GM12874 (cell line): Measurements from ENCODE around the gene ATP11C.

Experiments
- CTCF ChIP-seq: IDR thresholded peaks from 2 replicates; pipeline ENCODE4 v1.5.1; 2011; ENCODE audit warnings: low read depth, mild to moderate bottlenecking, control low read depth, low read length, moderate library complexity; ENCODE audit not compliant: insufficient read depth

ATP11C gene

GRCh38 chrX:139762400-139763183, 170.3 kb downstream of the ATP11C start:
- no peak for TF ChIP-seq CTCF

DNA sequence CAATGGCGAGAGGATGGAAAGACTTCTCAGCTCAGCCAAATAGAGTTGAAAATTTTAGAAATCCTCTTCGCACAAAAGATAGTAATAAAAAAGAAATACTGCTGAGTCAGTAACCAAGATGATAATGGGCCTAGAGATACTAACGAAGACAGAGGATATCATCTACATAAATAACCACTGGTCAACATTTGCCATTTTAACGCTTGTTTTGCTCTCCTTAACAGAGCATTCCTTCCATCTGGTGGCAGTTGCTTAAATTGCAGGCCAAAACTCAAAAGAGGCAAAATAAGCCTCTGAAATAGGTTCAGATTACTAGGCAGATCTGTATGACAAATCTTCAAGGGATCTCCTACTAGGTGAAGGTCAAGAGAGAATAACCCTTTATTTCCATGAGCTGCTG, 173.2 kb downstream of the ATP11C start:
- peak; percentile 21; the same call in 1 of the 2 replicates for TF ChIP-seq CTCF

- TF ChIP-seq CTCF = no peak
Observed at GRCh38 chrX:139758809-139759208, 174.0 kb downstream of the ATP11C start.

GRCh38 chrX:139758250-139758649, 174.6 kb downstream of the ATP11C start:
- TF ChIP-seq CTCF = no peak

DNA sequence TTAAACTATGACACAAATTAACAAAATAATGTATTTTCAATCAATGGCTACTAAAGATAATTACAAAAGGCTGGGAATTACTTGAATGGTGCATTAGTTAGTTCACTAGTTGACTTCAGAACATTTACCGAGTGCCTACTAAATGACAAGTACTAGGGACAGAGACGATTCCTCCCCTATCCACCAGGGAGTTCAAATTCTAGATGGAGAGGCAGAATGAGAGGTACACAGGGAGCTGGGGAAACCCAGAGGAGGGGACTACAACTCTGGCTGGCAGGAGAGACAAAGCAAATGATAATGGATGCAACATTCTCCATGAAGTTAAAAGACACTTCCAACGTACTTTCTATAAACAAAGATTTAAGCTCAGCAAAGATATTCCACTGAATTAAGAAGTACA, 181.8 kb downstream of the ATP11C start:
- no peak for TF ChIP-seq CTCF

DNA sequence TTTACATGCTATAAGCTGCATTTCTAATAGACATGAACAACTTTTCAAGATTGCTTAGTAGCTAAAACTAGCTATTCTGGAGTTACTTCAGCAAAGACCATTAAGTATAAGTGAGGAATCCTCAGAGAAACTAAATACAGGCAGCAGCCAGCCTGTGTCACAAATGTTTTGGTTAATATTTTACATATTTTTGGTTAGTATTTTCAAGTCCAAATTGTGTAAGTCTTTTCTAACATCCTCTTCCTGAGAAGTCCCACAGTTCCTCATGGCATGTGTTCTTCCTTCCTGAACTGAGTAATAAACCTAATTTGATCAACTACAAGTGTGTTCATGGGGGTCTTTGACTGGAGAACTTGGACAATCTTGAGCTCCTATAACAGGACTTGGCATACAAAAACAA, 182.5 kb downstream of the ATP11C start:
- no peak for TF ChIP-seq CTCF

- TF ChIP-seq CTCF = no peak
Observed at GRCh38 chrX:139739138-139739537, 193.7 kb downstream of the ATP11C start.
